GM21786 (cell line): ENCODE results near the gene SH2D3C.
"Not testable (repeated sequence)": the region's sequence is repeated elsewhere in the genome, so short reads cannot be mapped to it uniquely, and the experiment has no call there.

ENCODE experiments used
- ATAC-seq: cut with Tn5 transposase; IDR thresholded peaks from one replicate; pipeline ENCODE4 v1.9.1; 2021; ENCODE audit not compliant: unreplicated experiment

The SH2D3C gene

GRCh38 chr9:127785933-127786772, 7.7 kb upstream of the SH2D3C start, which contains the start of gene CDK9:
TSS of gene CDK9 (plus strand) at chr9:127786034. CDS start at chr9:127786149, 115 bp downstream.
- peak; percentile 56 for ATAC-seq

GRCh38 chr9:127785023-127785932, 6.8 kb upstream of the SH2D3C start:
- peak; percentile 39 for ATAC-seq

- ATAC-seq, result no peak
Observed at GRCh38 chr9:127783111-127784008, 4.9 kb upstream of the SH2D3C start.

GRCh38 chr9:127781806-127782205, 3.3 kb upstream of the SH2D3C start:
- no peak for ATAC-seq

GRCh38 chr9:127780909-127781308, 2.4 kb upstream of the SH2D3C start:
- not testable (repeated sequence) for ATAC-seq

- no peak for ATAC-seq
Observed at GRCh38 chr9:127780126-127780885, 1.8 kb upstream of the SH2D3C start.

GRCh38 chr9:127779136-127779981, 893 bp upstream of the SH2D3C start:
- ATAC-seq, result peak; percentile 55

GRCh38 chr9:127777368-127777980, 992 bp downstream of the SH2D3C start:
- ATAC-seq, result no peak

GRCh38 chr9:127776924-127777289, 1.6 kb downstream of the SH2D3C start:
- ATAC-seq, result no peak

- ATAC-seq, result peak; percentile 27
Observed at GRCh38 chr9:127776195-127776923, 2.1 kb downstream of the SH2D3C start.

GRCh38 chr9:127773981-127774380, 4.5 kb downstream of the SH2D3C start:
- ATAC-seq, result no peak

- ATAC-seq, result no peak
Observed at GRCh38 chr9:127773272-127773671, 5.2 kb downstream of the SH2D3C start.

- no peak for ATAC-seq
Observed at GRCh38 chr9:127772603-127773002, 5.9 kb downstream of the SH2D3C start.

- no peak for ATAC-seq
Observed at GRCh38 chr9:127771570-127772189, 6.8 kb downstream of the SH2D3C start.

GRCh38 chr9:127770905-127771569, 7.4 kb downstream of the SH2D3C start:
- ATAC-seq, result peak; percentile 78

GRCh38 chr9:127770583-127770904, 7.9 kb downstream of the SH2D3C start:
- no peak for ATAC-seq

- ATAC-seq, result no peak
Observed at GRCh38 chr9:127769929-127770582, 8.4 kb downstream of the SH2D3C start.
